SKM-1 treated with dmso at 0.1 percent for 144 hours (cell line): ENCODE results near the gene PDE9A.
"Not testable (repeated sequence)": the region's sequence is repeated elsewhere in the genome, so short reads cannot be mapped to it uniquely, and the experiment has no call there.

Source experiments
- DNase-seq: peaks from one replicate; lab custom pipeline; 2025; ENCODE audit not compliant: unreplicated experiment; lab: John Stamatoyannopoulos, UW

PDE9A gene

GRCh38 chr21:42704861-42705260, 51.4 kb downstream of the PDE9A start:
- no peak for DNase-seq

- no peak for DNase-seq
Measured at GRCh38 chr21:42705346-42705745, 51.9 kb downstream of the PDE9A start.

DNA sequence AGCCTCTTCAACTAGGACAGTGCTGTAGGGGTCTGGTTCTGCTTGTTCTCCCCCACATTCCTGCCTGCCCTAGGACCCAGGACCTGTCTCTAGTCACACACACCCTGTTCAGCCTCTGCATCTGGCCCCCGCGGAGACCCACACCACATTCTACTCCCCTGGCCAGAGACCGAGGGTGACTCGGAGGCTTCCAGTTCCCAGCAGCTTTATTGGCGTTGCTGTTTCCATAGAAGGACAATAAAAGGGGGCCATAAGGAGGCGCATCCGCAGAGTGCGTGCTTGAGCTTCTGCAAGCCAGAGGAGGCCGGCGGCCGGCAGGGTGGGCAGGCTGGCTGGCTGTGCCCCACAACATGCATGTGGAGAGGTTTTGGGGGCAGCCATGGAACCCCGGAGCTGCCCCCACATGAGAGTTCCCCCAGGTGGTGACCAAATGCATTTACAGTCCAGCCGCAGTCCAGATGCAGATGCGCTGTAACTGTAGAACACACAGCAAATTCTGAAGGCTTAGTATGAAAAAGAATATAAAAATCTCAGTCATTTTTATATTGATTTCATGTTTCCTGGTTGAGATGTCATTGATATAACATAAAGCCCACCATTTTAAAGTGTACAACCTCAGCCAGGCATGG, 52.4 kb downstream of the PDE9A start:
- DNase-seq, result no peak

- no peak for DNase-seq
Measured at GRCh38 chr21:42706765-42707164, 53.3 kb downstream of the PDE9A start.

- DNase-seq, result no peak
Measured at GRCh38 chr21:42707207-42707830, 53.9 kb downstream of the PDE9A start.

DNA sequence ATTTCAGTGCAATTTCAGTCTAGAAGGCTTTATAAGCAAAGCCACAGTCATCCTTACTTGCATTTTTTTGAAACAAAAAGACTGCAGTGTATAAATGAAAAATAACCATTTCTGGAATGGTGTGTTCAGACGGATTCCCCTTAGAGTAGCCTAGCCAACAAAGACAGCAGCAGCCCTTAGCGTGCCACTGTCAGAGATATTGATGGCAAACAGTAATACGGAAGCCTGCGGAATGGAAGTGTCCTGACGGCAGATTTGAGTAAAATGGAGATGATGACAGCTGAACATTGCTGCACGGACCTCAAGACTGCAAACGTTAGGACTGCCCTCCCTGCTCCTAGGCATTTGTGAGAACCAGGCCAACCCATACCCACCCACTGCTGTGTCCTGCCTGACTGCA, 54.7 kb downstream of the PDE9A start:
- DNase-seq, result no peak

DNA sequence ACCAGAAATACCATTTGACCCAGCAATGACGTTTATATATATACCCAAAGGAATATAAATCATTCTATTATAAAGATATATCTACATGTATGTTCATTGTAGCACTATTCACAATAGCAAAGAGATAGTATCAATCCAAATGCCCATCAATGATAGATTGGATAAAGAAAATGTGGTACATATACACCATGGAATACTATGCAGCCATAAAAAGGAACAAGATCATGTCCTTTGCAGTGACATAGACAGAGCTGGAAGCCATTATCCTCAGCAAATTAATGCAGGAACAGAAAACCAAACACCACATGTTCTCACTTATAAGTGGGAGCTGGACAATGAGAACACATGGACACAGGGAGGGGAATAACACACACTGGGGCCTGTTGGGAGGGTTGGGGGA, 55.5 kb downstream of the PDE9A start:
- not testable (repeated sequence) for DNase-seq

DNA sequence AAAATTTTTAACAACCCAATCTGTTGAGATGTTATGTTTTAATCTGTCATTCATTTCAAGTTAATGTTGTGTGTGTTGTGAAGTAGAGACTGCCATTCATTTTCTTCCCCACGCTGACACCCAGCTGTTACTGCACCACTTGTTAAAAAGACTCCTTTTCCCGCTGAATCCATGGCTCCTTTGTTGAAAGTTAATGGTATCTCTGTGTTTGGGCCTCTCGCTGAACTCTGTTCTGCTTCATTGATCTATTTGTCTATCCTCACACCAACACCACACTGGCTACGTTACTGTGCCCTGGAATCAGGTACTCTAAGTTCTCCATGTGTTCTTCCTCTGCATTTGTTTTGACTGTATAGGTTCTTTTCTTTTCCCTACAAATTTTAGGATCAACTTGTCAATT, 58.2 kb downstream of the PDE9A start:
- DNase-seq, result no peak

- DNase-seq, result not testable (repeated sequence)
Measured at GRCh38 chr21:42715427-42715826, 62.0 kb downstream of the PDE9A start.

GRCh38 chr21:42716074-42716473, 62.7 kb downstream of the PDE9A start:
- DNase-seq, result no peak

- DNase-seq, result not testable (repeated sequence)
Measured at GRCh38 chr21:42720484-42720883, 67.1 kb downstream of the PDE9A start.

GRCh38 chr21:42721341-42721824, 68.0 kb downstream of the PDE9A start:
- DNase-seq, result no peak

- DNase-seq, result no peak
Measured at GRCh38 chr21:42722153-42722552, 68.7 kb downstream of the PDE9A start.

DNA sequence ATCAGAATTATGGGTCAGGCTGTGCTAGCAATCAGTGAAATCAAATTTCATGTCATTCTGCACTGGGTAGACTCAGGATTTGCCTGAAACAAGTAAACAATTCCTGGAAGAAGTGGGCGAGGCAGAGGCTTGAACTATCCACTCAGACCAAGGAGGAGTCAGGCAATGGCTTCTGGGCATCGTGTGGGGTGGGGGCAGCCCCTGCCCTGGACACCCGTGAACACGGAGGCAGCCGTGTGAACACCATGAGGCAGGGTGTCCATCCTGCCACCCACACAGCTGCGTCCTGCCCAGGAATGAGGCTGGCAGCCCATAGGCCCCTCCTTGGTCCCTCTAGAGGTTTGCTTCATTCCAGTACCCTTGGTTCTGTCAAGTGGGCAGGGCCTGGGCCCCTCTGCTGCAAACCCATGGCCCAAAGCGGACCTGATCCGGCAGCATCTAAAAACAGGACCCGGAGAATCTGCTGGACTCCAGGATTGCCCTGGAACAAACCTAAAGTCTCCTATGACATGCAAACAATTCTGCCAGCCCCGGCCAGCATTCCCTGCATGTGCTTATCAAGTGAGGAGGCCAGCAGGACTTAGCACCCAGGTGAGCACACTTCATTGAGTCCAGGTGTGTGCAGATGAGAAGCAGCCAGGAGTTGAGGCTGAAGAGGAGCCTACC, 69.5 kb downstream of the PDE9A start:
- no peak for DNase-seq

DNA sequence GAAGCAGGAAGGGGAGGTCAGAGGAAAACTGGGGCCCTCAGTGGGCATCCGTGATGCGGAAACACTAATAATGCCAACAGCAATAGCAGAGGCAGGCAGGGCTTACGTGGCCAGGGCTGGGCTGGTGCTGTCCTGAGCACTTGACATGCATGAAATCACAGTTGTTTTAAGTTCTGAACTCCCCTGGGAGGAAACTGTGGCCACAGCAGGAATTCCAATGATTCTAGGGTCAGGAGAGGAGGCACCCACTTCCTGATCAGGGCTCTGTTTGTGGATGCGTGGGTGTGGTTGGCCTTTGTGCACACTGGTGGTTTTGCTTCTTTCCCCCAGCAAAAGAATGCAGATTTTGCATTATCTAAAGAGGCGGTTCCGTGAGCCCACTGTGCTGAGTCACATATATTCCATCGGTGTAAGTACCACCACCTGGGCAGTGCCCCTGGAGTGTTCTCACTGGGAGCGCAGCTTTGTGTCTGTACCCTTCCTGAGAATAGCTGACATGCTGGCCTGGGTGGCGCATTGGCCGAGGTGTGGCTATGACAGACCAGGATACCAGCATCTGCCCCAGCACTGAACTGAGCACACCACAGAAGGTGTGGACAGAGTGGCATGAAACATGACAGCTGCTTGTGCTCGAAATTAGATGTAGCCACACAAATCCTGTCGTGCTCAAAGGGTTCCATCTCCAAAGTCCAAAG, 71.0 kb downstream of the PDE9A start:
- no peak for DNase-seq

DNA sequence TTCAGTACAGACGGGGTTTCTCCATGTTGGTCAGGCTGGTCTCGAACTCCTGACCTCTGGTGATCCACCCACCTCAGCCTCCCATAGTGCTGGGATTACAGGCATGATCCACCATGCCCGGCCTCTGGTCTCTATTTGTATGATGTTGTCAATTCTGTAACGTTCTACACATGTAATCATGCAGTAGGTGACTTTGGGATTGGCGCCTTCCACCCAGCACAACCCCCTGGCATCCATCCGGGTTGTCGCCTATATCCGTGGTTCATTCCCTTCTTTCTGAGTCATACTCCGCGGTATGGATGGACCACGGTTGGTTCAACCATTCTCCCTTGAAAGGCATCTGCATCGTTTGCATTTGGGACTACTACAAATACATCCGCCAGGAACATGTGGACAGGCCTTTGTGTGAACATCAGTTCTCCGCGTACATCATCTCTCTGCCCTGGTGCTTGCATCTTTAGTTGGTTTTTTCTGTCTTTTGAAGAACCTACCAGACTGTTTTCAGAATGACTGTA, 72.1 kb downstream of the PDE9A start:
- no peak for DNase-seq

DNA sequence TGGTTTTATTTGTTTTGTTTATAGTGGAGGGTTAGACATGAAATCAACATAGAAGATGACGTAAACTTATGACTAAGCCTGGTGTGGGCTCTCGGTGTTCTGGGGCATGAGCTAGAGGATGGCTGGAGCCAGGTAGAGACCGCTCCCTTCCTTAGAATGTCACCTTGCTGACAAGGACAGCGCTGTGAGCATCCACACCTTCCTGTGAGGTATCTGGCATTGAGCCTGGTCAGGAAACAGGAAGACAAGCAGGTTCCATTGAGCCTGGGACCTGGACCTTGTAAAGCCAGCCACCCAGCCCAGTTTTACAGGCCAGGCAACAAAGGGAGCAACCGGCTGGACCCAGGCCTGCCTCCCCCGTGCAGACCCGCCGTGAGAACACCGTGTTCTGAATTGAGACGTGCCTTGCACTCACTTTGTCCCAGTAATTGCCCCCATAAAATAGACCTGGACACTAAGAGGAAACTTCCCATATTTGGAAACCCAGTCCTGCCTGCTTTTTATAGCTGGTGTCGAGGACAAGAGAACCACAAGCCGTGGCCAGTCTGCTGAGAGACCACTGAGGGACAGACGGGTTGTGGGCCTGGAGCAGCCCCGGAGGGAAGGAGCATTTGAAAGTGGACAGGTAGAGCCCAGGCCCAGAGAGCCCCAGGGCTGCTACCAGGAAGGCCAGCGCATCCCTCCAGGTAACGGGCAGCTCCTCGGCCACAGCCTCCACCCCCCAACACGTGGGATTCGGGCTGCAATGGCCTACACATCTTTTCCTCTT, 78.0 kb downstream of the PDE9A start:
- DNase-seq, result no peak

DNA sequence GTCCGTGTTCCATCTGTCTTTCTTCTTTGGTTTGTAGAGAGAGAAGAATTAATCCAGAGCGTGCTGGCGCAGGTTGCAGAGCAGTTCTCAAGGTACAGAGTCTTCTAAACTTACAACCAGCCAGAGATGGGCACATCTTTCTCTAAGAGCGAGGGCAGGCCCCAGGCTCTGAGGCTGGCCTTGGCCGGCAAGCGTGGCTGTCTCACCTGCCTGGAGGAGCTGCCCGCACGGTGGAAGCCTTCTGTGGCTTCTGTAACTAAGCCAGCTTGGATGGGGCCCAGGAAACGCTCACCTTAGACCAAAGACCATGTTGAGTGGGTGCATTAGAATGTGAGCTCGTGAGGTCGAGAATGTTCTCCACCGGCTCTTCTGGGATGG, 78.6 kb downstream of the PDE9A start:
- DNase-seq, result no peak

DNA sequence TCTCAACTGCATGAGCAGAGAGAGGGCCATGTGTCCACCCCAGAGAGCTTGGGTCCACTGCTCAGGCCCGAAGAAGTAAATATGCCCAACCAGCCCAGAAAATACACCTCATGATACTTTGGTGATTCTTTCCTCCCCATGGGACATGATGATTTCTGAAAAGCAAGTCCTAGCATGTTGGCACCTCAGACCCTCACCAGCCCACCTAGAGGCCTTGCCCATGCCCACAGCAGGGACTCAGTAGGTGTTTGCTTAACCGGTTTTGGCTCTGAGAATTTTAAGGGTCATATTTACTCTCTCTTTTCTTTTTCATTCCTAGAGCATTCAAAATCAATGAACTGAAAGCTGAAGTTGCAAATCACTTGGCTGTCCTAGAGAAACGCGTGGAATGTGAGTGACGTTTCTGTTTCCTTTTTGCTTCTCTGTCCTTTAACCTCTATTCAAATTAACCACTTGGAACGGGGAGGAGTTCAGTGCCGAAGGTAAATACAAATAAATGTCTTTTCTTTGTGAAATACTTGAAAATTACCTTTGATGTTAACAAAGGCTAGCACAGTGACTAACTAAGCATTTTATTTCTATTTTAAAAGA, 79.7 kb downstream of the PDE9A start:
- DNase-seq, result no peak

DNA sequence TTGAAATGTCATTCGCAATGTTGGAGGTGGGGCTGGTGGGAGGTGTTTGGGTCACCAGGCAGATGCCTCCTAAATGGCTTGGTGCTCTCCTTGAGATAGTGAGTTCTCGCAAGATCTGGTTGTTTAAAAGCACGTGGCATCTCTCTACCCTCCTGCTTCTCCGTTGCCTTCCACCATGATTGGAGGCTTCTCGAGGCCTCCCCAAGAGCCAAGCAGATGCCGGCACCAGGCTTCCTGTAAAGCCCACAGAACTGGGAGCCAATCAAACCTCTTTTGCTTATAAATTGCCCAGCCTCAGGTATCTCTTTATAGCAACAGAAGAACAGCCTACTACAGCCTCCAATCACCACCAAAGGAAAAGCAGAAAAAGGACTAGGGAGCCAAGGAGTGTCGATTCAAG, 80.5 kb downstream of the PDE9A start:
- DNase-seq, result no peak
